Stimulated activated CD8-positive, alpha-beta memory T cell treated with anti-CD3 and anti-CD28 coated beads, Interleukin-2, amount 100 ng/mL, for 1 hour (primary cell): ENCODE data around the gene LGR5.

Experiments used
- DNase-seq, 2 donors: peaks; one replicate each; pipeline ENCODE4 v3.0.0-alpha.2; 2020; ENCODE audit warnings: low read depth in 2 of 2

LGR5 gene, protein sequence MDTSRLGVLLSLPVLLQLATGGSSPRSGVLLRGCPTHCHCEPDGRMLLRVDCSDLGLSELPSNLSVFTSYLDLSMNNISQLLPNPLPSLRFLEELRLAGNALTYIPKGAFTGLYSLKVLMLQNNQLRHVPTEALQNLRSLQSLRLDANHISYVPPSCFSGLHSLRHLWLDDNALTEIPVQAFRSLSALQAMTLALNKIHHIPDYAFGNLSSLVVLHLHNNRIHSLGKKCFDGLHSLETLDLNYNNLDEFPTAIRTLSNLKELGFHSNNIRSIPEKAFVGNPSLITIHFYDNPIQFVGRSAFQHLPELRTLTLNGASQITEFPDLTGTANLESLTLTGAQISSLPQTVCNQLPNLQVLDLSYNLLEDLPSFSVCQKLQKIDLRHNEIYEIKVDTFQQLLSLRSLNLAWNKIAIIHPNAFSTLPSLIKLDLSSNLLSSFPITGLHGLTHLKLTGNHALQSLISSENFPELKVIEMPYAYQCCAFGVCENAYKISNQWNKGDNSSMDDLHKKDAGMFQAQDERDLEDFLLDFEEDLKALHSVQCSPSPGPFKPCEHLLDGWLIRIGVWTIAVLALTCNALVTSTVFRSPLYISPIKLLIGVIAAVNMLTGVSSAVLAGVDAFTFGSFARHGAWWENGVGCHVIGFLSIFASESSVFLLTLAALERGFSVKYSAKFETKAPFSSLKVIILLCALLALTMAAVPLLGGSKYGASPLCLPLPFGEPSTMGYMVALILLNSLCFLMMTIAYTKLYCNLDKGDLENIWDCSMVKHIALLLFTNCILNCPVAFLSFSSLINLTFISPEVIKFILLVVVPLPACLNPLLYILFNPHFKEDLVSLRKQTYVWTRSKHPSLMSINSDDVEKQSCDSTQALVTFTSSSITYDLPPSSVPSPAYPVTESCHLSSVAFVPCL

DNA sequence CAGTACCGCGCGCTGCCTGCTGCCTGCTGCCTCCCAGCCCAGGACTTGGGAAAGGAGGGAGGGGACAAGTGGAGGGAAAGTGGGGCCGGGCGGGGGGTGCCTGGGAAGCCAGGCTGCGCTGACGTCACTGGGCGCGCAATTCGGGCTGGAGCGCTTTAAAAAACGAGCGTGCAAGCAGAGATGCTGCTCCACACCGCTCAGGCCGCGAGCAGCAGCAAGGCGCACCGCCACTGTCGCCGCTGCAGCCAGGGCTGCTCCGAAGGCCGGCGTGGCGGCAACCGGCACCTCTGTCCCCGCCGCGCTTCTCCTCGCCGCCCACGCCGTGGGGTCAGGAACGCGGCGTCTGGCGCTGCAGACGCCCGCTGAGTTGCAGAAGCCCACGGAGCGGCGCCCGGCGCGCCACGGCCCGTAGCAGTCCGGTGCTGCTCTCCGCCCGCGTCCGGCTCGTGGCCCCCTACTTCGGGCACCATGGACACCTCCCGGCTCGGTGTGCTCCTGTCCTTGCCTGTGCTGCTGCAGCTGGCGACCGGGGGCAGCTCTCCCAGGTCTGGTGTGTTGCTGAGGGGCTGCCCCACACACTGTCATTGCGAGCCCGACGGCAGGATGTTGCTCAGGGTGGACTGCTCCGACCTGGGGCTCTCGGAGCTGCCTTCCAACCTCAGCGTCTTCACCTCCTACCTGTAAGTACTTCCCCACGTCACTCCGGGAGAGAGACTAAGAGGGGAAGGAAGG, at the start of gene LGR5:
Gene LGR5, plus strand, starts transcription at position 186 of the 732 bp plus-strand sequence. Its CDS starts 283 bp downstream, at position 469.
- no peak for DNase-seq

DNA sequence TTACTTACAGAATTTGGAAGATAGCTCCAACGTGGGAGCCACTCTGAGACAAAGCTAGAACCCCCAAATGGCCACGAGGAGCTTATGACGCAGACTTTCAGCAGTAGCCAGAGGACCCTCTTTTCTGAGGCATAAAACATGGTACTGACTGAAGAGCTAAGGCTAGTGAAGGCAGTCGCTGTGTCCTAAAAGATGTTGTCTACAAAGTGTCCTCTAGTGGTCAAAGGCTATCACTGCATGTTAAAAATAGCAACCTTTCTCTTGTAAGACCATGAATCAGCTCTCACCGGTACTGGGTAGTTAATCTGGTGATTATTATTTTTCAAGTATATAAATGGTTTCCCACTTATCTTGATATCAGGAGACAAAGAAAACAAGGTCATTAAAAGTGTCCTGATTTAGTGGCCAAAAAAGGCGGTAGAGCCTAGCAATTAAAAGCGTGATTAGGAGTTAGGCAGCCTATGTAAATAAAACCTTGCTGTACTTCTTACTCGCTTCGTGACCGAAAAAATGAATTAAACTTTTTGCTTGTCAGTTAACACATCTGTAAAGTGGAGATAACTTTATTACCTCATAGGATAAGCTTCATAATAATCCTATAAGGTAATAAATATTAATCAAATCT, 47.0 kb upstream of the LGR5 start:
- DNase-seq, result no peak

DNA sequence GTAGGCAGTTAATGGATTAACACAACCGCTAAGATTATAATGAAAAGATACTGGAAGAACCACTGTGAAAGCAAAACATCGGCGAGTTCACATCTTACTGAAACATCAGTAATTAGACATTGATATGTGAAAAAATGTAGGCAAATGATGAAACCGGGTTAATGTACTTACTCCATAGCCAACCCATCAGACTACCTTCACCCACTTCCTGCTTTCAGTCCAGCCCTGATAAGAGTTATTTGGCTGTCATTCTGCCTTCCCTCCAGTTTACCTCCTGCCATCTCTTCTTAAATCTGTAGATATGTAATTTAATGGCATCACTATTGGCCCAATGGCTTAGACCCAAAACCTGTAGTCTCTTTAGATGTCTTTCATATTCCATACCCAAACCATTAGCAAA, 46.0 kb upstream of the LGR5 start:
- no peak for DNase-seq

DNA sequence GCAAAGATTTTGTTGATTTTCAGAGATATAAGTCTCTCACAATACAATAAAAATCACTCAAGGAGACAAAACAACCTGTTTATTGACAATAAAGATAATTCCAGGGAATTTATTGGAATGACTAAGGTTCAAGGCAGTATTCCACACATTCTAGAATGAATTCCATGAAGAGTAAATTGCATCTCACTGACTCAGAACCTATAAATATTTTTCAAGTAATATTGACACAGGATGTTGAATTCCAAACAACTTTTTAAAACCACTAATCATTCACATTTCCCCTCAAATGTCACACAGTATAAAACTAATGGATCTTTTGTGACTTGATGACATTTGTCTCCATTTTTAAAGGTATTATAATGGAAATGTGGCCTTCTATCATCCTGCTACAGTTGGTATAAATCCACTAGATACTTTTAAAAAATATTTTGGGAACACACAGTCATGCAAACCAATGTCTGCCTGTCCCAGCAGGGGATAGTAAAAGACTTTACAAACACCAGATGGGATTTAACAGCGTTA, 42.1 kb upstream of the LGR5 start:
- no peak for DNase-seq

DNA sequence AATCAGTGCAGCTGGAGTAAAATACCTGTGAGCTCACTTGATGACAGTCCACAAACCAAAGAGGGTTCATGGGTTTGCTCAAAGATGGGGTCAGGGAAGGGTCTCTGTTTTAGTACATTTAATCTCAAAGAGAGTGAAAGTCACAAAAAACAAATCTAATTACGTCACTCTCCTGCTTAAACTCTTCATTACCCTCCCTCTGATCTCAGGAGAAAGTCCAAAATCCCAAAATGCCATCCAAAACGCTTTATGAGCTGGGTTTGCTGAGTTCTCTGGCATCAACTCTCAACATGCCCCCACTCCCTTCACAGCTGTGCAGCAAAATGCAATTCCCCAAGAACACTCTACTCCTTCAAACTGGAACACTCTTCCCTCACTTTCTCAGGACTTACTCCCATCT, 40.4 kb upstream of the LGR5 start:
- DNase-seq, result no peak

DNA sequence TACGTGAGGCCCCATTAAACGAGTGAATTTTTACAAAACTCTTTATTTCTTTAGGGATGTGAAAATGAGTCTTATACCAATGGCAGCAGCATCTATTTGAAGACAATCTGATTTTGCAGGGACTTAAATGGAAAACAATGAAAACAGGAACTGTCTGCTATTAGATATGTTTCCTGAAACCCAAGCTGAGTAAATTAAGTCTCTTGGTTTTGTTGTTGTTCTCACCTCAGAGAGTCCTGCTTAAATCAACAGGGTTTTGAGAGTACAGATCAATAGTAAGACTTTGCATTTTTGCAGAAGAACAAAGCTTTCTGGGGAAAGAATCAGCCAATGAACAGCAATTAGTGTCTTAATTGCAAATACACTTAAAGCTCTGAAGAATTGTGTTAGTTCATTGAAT, 39.1 kb upstream of the LGR5 start:
- DNase-seq, result no peak

DNA sequence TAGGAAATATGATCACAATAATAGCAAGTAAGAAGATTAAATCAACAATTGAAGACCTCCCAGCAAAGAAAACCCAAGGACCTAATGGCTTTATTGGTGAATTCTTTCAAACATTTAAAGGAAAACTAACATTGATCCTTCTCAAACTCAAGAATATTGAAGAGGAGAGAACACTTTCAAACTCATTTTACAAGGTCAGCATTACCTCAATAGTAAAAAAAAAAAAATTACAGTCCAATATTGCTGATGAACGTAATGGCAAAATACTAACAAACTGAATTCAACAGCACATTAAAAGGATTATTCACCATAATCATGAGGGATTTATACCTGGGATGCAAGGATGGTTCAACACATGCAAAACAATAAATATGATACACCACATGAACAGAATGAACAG, 33.7 kb upstream of the LGR5 start:
- DNase-seq, result no peak

DNA sequence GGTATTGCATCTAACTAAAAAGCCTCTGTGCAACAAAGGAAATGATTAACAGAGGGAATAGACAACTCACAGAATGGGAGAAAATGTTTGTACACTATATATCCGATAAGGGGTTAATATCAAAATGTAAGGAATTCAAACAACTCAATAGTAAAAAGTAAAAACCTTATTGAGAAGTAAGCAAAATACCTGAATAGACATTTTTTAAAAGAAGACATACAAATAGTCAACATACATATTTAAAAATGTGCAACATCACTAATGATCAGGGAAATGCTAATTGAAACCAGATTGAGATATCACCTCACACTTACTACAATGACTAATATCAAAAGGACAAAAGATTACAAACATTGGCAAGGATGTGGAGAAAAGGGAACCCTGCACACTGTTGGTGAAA, 31.9 kb upstream of the LGR5 start:
- DNase-seq, result no peak

DNA sequence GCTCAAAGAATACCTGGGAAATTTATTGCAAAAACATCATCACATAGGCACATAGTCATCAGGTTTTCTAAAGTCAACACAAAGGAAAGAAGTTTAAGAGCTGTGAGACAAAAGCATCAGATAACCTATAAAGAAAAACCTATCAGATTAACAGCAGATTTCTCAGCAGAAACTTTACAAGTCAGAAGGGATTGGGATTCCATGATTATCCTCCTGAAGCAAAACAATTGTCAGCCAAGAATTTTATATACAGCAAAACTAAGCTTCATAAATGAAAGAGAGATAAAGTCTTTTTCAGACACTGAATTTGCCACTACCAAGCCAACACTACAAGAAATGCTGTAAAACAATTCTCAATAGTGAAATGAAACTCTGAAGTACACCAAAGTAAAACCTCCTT, 28.8 kb upstream of the LGR5 start:
- DNase-seq, result no peak

DNA sequence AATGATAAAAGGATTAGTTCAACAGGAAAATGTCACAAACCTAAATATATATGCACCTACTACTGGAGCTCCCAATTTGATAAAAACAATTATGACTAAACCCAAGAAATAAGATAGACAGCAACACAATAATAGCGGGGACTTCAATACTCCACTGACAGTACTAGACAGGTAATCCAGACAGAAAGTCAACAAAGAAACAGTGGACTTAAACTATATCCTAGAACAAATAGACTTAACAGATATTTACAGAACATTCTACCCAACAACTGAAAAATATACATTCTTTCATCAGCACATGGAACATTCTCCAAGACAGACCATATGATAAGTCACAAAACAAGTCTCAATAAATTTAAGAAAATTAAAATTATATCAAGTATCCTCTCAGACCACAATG, 28.0 kb upstream of the LGR5 start:
- DNase-seq, result no peak

DNA sequence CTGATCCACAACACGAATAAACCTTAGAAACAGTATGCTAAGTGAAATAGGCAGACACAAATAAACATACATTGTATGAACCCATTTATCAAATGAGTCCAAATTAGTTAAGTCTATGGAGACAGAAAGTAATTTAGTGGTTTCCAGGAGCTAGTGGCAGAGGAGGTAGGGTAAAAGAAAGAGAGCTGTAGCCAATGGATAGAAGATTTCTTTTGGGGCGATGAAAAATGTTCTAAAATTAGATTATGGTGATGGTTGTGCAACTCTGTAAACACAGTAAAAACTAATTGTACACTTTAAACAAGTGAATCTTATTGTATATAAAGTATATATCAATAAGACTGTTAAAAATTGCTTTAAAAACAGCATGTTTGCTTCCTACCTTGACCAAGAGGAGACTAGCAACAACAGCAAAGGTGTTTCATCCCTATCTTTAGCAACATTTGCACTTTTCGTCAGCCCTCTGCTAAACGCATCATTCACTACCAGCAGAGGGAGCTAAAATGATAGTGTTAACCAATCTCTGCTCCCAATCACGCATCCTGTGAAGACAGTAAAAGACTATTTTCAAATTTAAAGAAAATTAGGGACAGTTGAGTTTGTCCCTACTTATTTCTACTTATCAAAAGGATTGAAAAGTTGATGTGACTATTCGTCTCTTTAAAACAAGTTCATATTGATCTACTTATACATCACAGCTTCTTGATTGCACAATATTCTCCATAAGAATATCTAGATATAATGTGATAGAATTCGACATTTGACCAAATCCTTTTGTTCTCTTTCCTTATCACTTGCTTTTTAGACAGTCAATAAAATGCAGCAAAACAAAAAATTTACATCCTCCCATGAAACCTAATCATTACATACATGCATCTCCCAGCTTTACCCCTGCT, 24.0 kb upstream of the LGR5 start:
- DNase-seq, result no peak

DNA sequence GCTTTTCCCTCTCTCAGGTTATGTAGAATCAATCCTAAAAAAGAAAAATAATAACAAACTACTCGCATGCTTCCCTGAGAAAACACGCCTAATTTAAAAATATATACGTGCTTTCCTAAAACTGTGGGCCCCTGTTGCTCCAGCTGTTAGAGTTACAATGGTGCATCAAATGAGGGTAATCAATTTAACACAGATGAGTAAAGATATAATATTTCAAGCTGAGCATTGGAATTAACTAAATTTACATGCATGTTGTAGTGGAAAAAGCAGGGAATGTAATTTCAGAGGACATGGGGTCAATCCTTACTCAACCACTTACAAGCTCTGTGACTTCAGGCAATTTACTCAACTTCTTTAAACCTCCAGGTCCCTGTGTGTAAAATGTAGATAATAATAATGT, 22.4 kb upstream of the LGR5 start:
- no peak for DNase-seq

DNA sequence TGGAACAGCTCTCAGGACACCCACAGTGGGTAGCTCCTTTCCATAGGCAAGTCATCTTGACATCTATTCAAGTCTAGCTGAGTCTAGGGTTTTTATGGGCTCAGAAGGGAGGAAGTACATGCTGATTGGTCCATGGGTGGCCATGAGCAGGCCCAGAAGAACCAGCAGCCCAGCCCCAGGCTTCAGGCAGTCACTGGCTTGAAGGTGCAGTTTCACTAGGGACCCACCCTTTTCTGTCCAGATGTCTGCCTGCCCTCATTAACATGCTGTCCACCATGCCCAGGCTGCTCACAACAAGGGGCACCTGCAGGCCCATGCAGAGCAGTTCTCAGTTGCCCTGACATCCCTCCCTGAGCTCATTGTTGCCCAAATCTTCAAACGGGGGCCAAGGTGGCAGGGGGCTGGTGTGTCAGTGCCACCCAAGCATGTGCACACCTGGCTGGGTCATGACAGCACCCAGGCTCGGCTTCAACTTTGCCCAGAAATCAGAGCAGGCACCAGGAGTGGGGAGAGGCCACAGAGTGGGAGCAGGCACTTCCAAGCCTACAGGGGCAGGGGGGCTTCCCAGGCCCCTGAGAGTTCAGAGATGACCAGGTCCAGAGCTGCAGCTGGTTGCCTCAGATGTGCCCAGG, 18.7 kb upstream of the LGR5 start:
- no peak for DNase-seq

DNA sequence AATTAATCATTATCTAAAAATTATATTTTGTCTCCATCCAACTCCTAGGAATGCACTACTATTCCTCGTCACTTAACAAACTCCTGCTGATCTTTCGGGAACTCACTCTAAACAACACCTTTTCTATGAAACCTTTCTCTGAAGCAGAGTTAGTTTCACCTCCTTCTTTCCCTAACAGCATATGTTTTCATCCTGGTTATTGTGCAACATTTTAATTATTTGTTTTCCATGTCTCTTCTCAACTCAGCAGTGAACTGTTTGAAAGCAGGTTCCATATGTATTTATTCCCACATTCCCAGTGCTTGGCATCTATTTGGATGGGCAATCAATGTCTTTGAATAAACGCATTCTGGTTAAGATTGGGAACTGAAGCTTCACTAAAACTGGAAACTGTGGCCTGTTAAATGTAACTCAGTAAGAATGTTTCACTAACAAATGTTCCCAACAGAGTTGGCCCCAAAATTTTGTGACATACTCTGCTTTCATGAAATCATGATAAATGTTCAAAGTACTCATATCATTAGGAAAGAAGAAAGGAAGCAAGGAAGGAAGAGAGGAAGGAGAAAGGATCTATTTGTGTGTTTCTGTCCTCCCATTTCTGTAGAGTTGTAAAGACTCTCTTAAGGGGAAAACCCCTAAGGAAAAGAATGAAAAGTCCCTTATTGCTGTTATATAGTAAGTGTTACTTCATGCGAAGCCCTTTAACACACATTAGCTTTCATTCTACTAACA, 13.9 kb upstream of the LGR5 start:
- DNase-seq, result no peak

DNA sequence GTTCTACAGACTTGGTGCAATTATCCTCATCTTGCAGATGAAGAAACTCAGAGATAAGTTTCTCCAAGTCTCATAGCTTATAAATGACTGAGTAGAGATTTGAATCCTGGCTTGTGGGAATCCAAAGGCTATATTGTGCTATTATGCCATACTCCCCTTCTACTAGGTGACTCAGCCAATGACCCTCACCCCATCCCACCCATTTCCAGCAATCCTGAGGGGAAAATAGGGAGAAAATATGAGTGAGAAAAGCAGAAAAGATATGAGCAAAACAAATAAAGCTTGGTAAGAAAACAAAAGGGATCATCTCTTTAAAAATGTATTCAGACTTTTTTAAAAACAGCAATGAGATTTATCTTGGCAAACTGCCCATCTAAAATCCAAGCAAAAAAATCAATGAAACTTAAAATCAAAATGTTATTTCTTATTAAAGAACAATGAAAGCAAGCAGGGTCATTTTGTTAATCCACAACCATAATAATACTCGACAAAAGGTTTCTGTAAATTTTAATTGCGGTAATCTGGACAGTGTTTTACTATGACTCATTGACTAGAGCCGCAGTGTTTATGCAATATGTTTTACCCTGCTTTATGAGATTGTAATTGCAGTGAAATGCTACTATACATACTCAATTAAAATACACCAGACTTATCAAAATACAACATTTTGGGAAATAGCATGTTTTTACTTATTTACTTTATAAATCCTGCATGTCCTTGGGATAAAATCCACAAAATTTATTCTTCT, 13.1 kb upstream of the LGR5 start:
- no peak for DNase-seq

DNA sequence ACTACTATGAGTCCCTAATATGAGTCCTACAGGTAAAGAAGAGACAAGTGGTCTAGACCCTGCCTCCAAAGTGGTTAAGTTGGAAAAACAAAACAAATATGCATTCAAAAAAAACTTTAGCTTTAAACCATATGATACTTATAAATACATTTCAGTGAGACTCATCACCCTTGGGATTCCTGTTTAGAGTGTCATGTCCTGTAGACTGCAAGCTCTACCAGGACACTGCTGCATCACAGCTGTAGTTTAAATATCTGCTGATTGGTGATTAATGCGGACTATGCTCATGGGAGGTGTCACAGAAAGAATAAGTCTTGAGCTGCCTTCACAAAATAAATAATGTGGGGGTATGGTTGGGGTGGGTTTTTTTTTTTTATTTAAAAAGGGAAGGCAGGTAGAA, 8.8 kb upstream of the LGR5 start:
- DNase-seq, result no peak

DNA sequence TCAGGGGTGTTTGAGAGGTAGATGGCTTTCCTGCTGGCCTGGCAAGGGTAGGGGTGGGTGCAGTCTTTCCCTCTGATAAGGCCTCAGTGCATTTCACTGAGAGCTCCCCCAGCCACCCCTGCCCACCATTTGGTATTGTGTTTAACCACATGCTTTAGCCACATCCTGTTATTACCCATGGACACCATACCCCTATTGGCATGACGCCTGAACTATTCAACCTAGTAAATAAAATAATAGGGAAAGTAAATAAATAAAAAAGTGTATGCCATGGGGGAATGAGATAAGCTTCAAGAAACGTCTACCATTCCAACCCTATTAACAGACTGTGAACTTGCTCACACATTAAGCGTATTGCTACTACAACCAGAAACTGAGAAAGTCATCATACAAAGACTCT, 7.6 kb upstream of the LGR5 start:
- no peak for DNase-seq

DNA sequence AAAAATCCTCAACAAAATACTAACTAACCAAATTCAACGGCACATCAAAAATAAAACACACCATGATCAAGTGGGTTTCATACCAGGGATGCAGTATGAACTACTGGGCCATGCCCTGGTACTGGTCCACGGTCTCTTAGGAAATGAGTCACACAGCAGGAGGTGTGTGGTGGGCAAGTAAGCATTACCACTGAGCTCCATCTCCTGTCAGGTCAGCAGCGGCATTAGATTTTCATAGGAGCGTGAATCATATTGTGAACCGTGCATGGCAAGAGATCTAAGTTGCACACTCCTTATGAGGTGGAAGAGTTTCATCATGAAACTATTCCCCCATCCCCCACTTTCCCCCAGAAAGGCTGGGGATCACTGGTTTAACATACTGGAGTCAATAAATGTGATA, 6.7 kb upstream of the LGR5 start:
- DNase-seq, result no peak

DNA sequence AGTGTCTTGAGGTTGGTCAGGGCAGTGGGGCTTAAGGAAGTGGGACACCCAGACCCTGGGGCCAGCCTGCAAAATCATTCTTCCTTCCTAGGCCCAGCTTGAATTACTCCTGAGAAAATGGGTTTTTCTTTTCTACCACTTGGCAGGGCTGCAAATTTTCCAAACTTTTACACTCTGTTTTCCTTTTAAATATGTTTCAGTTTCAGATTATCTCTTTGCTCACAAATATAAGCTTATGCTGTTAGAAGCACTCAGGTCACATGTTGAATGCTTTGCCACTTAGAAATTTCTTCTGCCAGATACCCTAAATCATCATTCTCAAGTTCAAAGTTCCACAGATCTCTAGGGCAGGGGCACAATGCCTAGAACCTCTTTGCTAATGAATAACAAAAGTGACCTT, 2.9 kb upstream of the LGR5 start:
- DNase-seq, result no peak
